HepG2 (cell line): Measurements from ENCODE around the gene AGRN. TPM values are rescaled to one million over a fixed set of nuclear protein-coding genes. Genes with fewer than 3 reads are reported as not detected.
A peak's percentile ranks its signal among the peaks of the same experiment; 100 is the strongest.

Experiments used
- ATF7-NPFF ChIP-seq: sonication (generic); formaldehyde crosslinking; IDR thresholded peaks from 2 replicates; pipeline ENCODE4 v1.8.1; 2023; ENCODE audit warnings: mild to moderate bottlenecking, low read depth, missing genetic modification reagents, moderate library complexity
- DNMT3B ChIP-seq: conservative IDR thresholded peaks from 2 replicates; pipeline ENCODE4 v1.6.1; 2016; ENCODE audit warnings: missing biosample characterization, control low read depth
- EP300 ChIP-seq, 3 experiments: sonication (generic) in 1 of 3; formaldehyde crosslinking in 1 of 3; IDR thresholded peaks; 2 replicates each; pipeline versions ENCODE4 v1.5.1 to v1.6.1; 2011 to 2020; ENCODE audit warnings: low read depth in 2 of 3, low read length in 2 of 3, borderline replicate concordance in 1 of 3, improper control_type of control experiment in 1 of 3, mild to moderate bottlenecking in 1 of 3, missing genetic modification reagents in 1 of 3, moderate library complexity in 1 of 3
- ERF ChIP-seq: IDR thresholded peaks from 2 replicates; pipeline ENCODE4 v1.6.1; 2018; ENCODE audit warnings: missing biosample characterization, missing genetic modification reagents
- HIVEP1 ChIP-seq: sonication (generic); formaldehyde crosslinking; IDR thresholded peaks from 2 replicates; pipeline ENCODE4 v1.4.0; 2020; ENCODE audit warnings: mild to moderate bottlenecking, missing genetic modification reagents
- KLF9 ChIP-seq: IDR thresholded peaks from 2 replicates; pipeline ENCODE4 v1.6.1; 2016; ENCODE audit warnings: low read depth
- NR2F1 ChIP-seq, 2 experiments: fragments of 450-650 bp in 1 of 2; formaldehyde crosslinking in 1 of 2; IDR thresholded peaks; 2 replicates each; pipeline versions ENCODE4 v1.5.0 to v1.6.1; 2016 to 2020; ENCODE audit warnings: mild to moderate bottlenecking in 1 of 2, missing compliant biosample characterization in 1 of 2, missing genetic modification reagents in 1 of 2, moderate library complexity in 1 of 2
- PPARG ChIP-seq: conservative IDR thresholded peaks from 2 replicates; pipeline ENCODE4 v1.6.1; 2016; ENCODE audit warnings: missing biosample characterization, missing genetic modification reagents
- PRMT3 ChIP-seq: sonication (generic); formaldehyde crosslinking; IDR thresholded peaks from 2 replicates; pipeline ENCODE4 v1.8.1; 2022; ENCODE audit warnings: low read depth, mild to moderate bottlenecking, moderate library complexity, missing genetic modification reagents, borderline replicate concordance
- ZMYM3 ChIP-seq: sonication (generic); formaldehyde crosslinking; IDR thresholded peaks from 2 replicates; pipeline ENCODE4 v1.5.1; 2020; ENCODE audit warnings: mild to moderate bottlenecking, missing genetic modification reagents
- ZNF234 ChIP-seq: sonication (generic); formaldehyde crosslinking; conservative IDR thresholded peaks from 2 replicates; pipeline ENCODE4 v1.5.1; 2020; ENCODE audit warnings: mild to moderate bottlenecking, missing genetic modification reagents
- ZNF44 ChIP-seq: sonication (generic); formaldehyde crosslinking; IDR thresholded peaks from 2 replicates; pipeline ENCODE4 v1.5.1; 2020; ENCODE audit warnings: mild to moderate bottlenecking, missing genetic modification reagents
- ZNF546 ChIP-seq: sonication (generic); formaldehyde crosslinking; conservative IDR thresholded peaks from 2 replicates; pipeline ENCODE4 v1.8.1; 2023; ENCODE audit warnings: mild to moderate bottlenecking, missing genetic modification reagents
- ZNF614 ChIP-seq: IDR thresholded peaks from 2 replicates; pipeline ENCODE4 v1.6.1; 2018; ENCODE audit warnings: missing biosample characterization, missing genetic modification reagents, inconsistent platforms, borderline replicate concordance
- ZNF670 ChIP-seq: sonication (generic); formaldehyde crosslinking; IDR thresholded peaks from 2 replicates; pipeline ENCODE4 v1.8.0; 2022; ENCODE audit warnings: mild to moderate bottlenecking, missing genetic modification reagents, borderline replicate concordance
- ZNF672 ChIP-seq: sonication (generic); formaldehyde crosslinking; IDR thresholded peaks from 2 replicates; pipeline ENCODE4 v1.8.1; 2022; ENCODE audit warnings: missing genetic modification reagents
- polyA plus RNA-seq, 8 experiments: library from polyadenylated mRNA; depleted of rRNA in 3 of 8; stranded (reverse) in 7 of 8; unstranded in 1 of 8; fragments of >200 nt; fragmentation: Illumina TruSeq in 4 of 8; extraction: Trizol in 4 of 8; gene quantifications; 2 replicates each; pipeline versions ENCODE4 v1.2.1 to v1.2.3, GENCODE V29; 2011 to 2016; ENCODE audit warnings: low read depth in 4 of 8, missing spikeins in 1 of 8, mixed read lengths in 1 of 8; ENCODE audit not compliant: insufficient read depth in 1 of 8
- total RNA-seq, 5 experiments: library from RNA; depleted of rRNA; stranded (reverse); fragments of >200 nt; fragmentation: Illumina TruSeq; extraction: Trizol; gene quantifications; 2 replicates each; pipeline ENCODE4 v1.2.3, GENCODE V29; 2016; ENCODE audit warnings: low read depth in 1 of 5
- TF ChIP-seq, protein P1 (sequence below): sonication (generic); formaldehyde crosslinking; IDR thresholded peaks from 2 replicates; pipeline ENCODE4 v1.5.1; 2020; ENCODE audit warnings: mild to moderate bottlenecking, missing genetic modification reagents, borderline replicate concordance
- TF ChIP-seq, protein P2 (sequence below): sonication (generic); formaldehyde crosslinking; IDR thresholded peaks from 2 replicates; pipeline ENCODE4 v1.4.0; 2020; ENCODE audit warnings: mild to moderate bottlenecking, missing genetic modification reagents
- TF ChIP-seq, protein P3 (sequence below): IDR thresholded peaks from 2 replicates; pipeline ENCODE4 v1.6.1; 2016; ENCODE audit warnings: missing compliant biosample characterization, missing genetic modification reagents, borderline replicate concordance
- TF ChIP-seq, protein P4 (sequence below): sonication (generic); formaldehyde crosslinking; IDR thresholded peaks from 2 replicates; pipeline ENCODE4 v1.8.0; 2023; ENCODE audit warnings: mild to moderate bottlenecking, missing genetic modification reagents
- TF ChIP-seq, protein P5 (sequence below): fragments of 450-650 bp; IDR thresholded peaks from 2 replicates; pipeline ENCODE4 v1.6.1; 2017; ENCODE audit warnings: mild to moderate bottlenecking

AGRN gene
- total and polyA plus RNA-seq, 2 of the 13 experiments (the other 11 are each of a cell fraction or from before 2014, with no cell fraction given), result 29.8 to 65.2 TPM

DNA sequence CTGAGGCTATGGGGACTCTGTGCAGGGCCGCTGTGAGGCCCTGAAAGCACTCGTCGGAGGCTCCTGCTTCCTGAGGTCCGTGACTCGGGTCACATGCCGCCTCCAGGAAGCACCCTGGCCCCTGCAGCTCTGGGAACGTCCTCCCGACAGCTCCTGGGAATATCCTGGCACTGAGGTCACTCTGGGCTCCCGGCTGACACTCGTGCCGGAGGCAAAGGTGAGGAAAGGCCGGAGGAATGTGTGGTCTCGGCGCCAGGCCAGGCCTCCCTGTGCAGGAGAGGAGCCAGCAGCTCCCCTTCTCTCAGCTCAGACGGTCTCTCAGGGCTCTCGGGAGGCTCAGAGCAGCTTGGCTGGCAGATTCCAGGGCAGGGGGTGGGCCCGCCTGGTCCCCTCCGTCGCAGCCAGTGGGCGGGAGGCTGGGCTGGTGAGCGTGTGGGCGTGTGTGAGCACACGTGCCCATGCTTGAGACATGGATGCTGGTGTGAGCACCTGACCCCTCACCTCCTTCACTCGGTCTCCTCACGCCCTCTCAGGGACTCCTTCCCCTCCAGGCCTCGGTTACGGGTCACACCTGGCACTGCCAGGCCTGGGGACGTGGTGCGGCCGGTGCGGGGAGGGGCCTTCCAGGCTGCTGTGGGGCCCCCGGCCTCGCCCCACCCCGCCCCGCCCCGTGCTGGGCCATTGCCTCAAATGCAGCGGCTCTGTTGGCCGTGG is 59.6 kb downstream of the AGRN start (continued):
- TF ChIP-seq ZNF234 (no peak), HIVEP1 (peak; percentile 87), EP300 (IDR thresholded peaks at IDR 0.05; ENCODE audit: low read depth in 2 of 2, low read length in 2 of 2) (no peak), EP300 (CRISPR knock-in tag; IDR thresholded peaks at IDR 0.05; ENCODE audit: borderline replicate concordance) (peak; percentile 26; the same call in 1 of the 2 replicates), ZMYM3 (CRISPR knock-in tag) (peak; percentile 64; the same call in 1 of the 2 replicates), PPARG (no peak; the same call in 1 of the 2 replicates), ZNF44 (CRISPR knock-in tag) (no peak; the same call in 1 of the 2 replicates), ERF (CRISPR knock-in tag) (peak; percentile 64; the same call in 1 of the 2 replicates), PRMT3 (no peak), ZNF614 (CRISPR knock-in tag) (peak; percentile 60; the same call in 1 of the 2 replicates), ZNF670 (CRISPR knock-in tag) (no peak), KLF9 (peak; percentile 54; the same call in 1 of the 2 replicates), DNMT3B (CRISPR knock-in tag) (0 out of 2 replicates have a peak, but pooled peaks have one; percentile 28), ZNF672 (CRISPR knock-in tag) (no peak), NR2F1 (CRISPR knock-in tag; IDR thresholded peaks at IDR 0.05) (peak; percentile 38 to 45; a peak in 3 of 4 replicates), ZNF546 (peak; percentile 83; the same call in 1 of the 2 replicates), ATF7-NPFF (peak; percentile 56)
- TF ChIP-seq, protein P1, sequence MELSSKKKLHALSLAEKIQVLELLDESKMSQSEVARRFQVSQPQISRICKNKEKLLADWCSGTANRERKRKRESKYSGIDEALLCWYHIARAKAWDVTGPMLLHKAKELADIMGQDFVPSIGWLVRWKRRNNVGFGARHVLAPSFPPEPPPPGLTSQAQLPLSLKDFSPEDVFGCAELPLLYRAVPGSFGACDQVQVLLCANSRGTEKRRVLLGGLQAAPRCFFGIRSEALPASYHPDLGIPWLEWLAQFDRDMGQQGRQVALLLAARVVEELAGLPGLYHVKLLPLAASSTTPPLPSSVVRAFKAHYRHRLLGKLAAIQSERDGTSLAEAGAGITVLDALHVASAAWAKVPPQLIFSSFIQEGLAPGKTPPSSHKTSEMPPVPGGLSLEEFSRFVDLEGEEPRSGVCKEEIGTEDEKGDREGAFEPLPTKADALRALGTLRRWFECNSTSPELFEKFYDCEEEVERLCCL (CRISPR knock-in tag), result peak; percentile 84; the same call in 1 of the 2 replicates
- TF ChIP-seq, protein P2, sequence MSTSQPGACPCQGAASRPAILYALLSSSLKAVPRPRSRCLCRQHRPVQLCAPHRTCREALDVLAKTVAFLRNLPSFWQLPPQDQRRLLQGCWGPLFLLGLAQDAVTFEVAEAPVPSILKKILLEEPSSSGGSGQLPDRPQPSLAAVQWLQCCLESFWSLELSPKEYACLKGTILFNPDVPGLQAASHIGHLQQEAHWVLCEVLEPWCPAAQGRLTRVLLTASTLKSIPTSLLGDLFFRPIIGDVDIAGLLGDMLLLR (CRISPR knock-in tag), result peak; percentile 67; the same call in 1 of the 2 replicates
- TF ChIP-seq, protein P3, sequence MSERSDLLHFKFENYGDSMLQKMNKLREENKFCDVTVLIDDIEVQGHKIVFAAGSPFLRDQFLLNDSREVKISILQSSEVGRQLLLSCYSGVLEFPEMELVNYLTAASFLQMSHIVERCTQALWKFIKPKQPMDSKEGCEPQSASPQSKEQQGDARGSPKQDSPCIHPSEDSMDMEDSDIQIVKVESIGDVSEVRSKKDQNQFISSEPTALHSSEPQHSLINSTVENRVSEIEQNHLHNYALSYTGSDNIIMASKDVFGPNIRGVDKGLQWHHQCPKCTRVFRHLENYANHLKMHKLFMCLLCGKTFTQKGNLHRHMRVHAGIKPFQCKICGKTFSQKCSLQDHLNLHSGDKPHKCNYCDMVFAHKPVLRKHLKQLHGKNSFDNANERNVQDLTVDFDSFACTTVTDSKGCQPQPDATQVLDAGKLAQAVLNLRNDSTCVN, result 0 out of 2 replicates have a peak, but pooled peaks have one; percentile 50
- TF ChIP-seq, protein P4, sequence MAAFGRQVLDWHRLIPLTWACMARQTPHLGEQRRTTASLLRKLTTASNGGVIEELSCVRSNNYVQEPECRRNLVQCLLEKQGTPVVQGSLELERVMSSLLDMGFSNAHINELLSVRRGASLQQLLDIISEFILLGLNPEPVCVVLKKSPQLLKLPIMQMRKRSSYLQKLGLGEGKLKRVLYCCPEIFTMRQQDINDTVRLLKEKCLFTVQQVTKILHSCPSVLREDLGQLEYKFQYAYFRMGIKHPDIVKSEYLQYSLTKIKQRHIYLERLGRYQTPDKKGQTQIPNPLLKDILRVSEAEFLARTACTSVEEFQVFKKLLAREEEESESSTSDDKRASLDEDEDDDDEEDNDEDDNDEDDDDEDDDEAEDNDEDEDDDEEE (CRISPR knock-in tag), result no peak
- TF ChIP-seq, protein P5, sequence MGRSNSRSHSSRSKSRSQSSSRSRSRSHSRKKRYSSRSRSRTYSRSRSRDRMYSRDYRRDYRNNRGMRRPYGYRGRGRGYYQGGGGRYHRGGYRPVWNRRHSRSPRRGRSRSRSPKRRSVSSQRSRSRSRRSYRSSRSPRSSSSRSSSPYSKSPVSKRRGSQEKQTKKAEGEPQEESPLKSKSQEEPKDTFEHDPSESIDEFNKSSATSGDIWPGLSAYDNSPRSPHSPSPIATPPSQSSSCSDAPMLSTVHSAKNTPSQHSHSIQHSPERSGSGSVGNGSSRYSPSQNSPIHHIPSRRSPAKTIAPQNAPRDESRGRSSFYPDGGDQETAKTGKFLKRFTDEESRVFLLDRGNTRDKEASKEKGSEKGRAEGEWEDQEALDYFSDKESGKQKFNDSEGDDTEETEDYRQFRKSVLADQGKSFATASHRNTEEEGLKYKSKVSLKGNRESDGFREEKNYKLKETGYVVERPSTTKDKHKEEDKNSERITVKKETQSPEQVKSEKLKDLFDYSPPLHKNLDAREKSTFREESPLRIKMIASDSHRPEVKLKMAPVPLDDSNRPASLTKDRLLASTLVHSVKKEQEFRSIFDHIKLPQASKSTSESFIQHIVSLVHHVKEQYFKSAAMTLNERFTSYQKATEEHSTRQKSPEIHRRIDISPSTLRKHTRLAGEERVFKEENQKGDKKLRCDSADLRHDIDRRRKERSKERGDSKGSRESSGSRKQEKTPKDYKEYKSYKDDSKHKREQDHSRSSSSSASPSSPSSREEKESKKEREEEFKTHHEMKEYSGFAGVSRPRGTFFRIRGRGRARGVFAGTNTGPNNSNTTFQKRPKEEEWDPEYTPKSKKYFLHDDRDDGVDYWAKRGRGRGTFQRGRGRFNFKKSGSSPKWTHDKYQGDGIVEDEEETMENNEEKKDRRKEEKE, result no peak
